Endothelial cell of hepatic sinusoid (primary cell): ENCODE data around the gene ARHGEF4.
"Not testable (repeated sequence)": the region's sequence is repeated elsewhere in the genome, so short reads cannot be mapped to it uniquely, and the experiment has no call there.

Experiments used
- in situ Hi-C: cut with HindIII; loops from 2 replicates; pipeline ENCODE4 v1.10.0; 2017; ENCODE audit warnings: low sequenced_read_pairs

ARHGEF4 gene

DNA sequence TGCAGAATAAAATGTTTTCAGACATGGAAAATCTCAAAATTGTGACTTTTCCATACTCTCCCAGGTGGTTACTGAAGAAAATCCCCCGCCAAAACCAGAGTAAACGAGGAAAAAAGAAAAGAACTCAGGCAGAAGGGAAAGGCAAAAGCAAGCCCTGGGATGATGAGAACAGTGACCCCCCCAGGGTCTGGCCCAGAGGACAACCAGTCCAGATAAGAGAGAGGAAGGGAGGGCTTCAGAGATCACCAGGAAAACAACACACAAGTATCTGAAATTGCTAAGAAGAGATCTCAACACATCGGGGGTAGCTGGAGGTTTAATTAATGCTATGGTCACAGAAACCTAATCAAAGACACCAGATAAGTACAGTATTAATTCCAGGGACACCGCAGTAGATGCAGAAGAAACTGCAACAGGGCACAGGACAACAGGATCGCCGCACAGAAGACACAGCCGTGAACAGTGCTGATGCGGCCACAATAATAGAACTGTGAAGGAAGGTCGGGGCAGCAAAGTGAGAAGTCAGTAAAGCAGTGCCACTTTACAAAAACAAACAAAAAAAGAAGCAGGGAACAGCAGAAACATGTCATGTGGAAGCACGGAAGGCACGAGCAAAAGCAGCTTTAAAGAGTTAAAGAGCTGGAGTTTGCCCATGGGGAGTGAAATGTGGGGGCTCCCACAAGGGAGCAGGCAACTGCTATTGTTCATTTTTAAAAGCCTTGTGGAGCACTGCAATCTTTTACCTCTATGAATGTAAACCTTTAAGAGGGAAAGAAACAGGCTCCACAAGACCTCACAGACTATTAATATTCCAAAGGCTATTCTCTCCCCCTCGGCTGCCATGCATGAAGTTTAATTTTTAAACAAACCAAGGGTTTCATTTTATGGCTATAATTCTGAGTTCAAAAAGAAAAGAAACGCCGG is 228.1 kb downstream of the ARHGEF4 start:
- in situ Hi-C loops, result no loop called here

DNA sequence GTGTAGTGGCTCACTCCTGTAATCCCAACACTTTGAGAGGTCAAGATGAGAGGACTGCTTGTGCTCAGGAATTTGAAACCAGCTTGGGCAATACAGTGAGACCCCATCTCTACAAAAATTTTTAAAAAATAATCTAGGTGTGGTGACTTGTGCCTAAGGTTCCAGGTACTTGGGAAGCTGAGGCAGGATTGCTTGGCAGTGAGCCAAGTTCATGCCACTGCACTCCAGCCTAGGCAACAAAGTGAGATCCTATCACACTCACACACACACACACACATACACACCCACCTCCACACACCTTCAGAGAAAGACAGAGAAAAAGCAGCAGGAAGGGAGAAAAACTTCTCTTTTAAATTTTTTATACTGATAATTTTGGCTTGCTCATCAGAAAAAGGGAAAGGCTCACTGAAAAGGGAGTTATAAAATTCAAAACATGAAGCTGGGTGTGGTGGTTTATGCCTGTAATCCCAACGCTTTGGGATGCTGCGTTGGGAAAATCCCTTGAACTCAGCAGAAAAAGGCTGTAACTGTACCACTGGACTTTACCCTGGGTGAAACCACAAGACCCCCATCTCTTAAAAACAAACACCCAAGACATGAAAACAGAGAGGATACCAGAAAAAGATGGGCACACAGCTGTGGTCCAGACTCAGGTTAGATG is 230.9 kb downstream of the ARHGEF4 start:
- in situ Hi-C loops, result no loop called here

DNA sequence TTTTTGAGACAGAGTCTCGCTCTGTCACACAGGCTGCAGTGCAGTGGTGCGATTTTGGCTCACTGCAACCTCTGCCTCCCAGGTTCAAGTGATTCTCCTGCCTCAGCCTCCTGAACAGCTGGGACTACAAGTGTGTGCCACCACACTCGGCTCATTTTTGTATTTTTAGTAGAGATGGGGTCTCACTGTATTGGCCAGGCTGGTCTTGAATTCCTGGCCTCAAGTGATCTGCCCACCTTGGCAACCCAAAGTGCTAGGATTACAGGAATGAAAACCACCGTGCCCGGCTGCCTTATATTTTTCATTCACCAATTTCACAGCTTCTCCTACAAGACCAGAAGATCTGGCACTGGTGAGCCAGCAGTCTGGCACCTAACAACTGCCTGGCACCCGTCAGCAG is 231.5 kb downstream of the ARHGEF4 start:
- in situ Hi-C loops, result not testable (repeated sequence)

DNA sequence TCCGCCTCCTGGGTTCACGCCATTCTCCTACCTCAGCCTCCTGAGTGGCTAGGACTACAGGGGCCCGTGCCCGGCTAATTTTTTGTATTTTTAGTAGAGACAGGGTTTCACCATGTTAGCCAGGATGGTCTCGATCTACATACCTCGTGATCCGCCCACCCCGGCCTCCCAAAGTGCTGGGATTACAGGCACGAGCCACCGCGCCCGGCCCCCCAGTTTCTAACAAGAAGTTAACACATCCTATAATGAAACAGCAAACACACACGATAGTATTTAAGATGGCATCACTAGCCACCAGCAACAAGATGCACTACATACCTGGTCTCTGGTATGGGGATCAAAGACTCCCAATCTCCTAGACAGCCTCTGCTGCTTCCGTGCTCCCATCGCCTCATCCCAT is 238.9 kb downstream of the ARHGEF4 start:
- in situ Hi-C loops, result not testable (repeated sequence)

DNA sequence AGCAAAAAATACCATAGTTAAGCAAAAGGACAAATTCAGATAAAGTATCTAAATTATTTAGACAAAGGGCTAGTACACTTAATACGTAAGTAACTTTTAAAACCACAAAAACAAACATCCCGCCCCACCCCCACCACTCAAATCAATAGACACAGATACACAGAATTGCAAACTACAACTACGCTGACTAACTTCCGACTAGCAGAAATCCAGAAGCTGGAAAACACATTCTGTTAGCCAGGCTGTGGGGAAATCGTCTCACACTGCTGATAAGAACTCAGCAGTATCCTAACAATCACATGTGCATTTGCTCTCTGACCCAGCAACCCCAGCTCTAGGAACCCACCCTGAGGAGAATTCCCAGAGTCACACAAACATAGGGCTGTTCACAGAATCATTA is 240.0 kb downstream of the ARHGEF4 start:
- in situ Hi-C loops, result no loop called here

DNA sequence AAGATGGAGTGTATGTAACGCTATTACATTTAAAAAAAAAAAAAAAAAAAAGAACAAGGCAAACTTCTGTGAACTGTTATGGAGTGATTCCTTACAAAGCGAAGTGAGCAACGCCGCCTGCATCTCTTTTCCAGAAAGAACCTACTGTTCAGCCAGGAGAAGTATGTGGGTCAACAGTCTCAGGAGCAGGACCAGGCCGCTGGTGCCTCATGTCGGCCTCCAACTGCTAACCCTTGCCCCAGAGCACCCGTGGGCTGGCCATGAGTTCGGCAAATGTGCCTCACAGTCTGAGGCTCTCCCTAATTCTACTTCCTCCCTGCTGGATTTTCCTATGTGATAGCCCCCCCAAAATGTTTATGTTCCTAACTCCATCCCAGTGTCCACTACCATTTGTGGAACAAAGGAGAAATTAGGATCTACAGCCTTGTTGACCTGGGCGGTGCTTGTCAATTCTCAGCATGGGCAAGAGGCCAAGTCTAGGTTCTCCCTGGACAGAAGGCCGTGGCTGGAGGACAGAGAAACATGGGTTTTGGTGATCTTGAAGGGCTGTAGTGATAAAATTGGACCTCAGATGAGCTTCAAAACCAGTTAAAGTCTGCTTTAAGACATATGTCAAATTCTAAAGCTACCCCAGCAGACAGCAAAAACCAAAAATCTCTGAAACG is 240.6 kb downstream of the ARHGEF4 start:
- in situ Hi-C loops, result no loop called here

DNA sequence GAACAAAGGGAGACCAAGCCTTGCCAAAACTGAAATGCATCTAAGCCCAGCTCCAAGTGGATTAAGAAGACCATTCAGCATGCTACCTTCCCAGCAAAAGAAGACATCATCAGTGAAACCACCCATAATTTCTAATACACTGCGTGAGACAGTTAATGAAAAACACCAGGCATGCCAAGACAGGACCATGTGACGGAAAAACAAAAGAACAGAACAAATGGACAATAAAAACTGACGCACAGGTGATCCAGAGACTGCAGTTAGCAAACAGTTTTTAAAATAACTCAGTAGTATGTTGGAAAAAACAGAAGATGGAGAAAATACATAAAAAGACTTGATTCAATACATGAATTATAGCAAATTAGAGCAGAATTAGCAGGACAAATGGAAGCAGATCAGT is 241.3 kb downstream of the ARHGEF4 start:
- in situ Hi-C loops, result no loop called here

DNA sequence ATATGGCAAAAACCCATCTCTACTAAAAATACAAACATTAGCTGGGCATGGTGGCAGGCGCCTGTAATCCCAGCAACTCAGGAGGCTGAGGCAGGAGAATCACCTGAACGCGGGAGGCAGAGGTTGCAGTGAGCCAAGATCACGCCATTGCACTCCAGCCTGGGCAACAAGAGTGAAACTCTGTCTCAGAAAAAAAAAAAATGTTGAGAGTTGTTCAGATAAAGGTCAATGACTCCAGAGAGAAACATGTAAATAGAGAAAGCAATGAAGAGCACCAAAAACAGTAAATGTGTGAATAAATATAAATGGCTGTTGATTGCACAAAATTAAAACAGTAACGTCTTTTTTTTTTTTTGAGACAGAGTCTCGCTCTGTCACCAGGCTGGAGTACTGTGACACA is 243.2 kb downstream of the ARHGEF4 start:
- in situ Hi-C loops, result not testable (repeated sequence)

DNA sequence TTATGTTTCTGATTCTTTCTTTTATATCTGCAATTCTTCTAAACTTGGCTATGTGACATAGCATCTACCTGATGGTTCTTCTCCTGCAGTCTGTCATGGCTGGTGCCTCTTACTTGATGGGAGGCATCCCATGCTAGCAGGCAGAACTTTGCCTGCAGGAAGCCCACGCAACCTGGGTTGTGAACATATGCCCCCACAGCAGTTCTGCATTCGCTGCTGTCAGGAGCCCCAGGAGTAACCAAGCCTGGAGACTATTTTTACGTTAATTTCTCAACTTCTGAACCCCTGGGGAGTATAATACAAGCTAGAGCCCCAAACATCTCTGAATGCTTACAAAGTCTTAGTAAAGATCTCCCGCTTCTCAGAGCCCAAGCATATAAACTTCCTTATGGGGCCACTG is 244.5 kb downstream of the ARHGEF4 start:
- in situ Hi-C loops, result no loop called here

DNA sequence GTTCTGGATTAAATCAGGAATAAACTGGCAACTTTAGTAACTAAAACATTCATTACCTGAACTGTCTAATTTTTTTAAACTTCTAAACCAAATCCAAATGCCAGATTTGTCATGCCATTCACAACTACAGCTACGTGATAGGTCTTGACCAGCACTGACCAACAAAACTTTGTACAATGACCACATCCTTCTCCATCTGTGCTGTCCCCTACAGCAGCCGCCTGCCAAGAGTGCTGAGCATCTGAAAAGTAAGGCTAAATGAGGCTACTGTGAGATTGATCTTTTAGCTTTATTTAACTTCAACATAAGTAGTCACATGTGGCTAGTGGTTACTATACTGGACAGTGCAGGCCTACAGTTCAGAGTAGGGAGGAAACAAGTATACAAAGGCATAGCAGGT is 248.9 kb downstream of the ARHGEF4 start:
- in situ Hi-C loops, result no loop called here

DNA sequence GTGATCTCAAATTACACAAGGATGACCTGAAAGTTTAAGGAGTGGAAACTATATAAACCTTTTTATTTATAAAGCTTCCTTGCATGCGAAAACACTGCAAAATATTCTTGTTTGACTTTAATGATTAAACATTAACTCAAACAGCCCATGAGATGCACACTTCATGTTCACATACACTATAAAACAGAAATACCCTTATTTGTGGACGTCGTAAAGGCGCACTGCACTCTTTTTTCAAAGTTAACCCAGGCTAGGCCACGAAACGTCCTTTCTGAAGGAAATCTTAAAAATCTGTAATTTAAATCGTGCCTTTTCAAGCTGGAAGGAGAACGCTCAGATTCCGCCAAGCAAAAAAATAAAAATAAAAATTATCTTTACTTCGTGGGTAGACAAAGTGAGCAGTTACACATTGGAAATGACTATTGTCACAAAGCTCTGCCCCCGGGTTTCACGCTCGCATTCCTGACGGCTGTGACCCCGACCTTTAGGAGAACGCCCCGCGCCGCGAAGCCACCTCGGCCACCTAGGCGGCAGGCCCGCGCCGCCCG is 255.8 kb downstream of the ARHGEF4 start:
- in situ Hi-C loops, result no loop called here

DNA sequence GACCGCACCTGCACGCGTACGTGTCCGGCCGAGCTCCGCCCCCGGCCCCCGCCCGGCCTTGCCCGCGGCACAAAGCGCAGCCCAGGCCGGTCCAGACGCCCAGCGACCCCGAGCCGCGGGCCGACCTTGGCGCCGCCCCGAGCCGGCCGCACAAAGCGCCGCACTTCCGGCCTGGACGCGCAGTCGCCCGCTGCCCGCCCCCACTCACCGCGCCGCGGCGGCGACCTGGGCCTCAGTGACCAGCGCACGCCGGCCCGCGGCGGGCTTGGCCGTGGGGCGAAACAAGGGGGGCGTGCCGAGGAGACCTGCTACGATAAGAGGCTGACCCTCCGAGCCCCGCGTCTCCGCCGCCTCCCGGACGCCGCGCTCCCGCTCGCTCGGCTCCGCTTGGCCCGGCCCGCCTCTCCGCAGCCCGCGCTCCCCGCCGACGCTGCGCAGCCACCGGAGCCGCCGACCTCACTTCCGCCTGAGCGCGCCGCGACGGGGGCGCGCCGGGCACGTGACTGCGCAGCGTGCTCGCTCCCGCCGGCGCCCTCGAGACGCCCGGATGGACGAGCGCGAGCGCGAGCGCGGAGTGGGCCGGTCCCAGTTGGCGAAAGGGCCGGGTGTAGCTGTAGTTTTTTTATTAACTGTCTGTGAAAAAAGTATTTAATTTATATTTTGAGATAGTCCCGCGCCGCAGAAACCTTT is 256.4 kb downstream of the ARHGEF4 start, which contains the start of gene FAM168B:
Gene FAM168B, minus strand, starts transcription at position 455 of the 690 bp plus-strand sequence. CDS start 10,814 bp downstream, outside the sequence.
- in situ Hi-C loops, result no loop called here

DNA sequence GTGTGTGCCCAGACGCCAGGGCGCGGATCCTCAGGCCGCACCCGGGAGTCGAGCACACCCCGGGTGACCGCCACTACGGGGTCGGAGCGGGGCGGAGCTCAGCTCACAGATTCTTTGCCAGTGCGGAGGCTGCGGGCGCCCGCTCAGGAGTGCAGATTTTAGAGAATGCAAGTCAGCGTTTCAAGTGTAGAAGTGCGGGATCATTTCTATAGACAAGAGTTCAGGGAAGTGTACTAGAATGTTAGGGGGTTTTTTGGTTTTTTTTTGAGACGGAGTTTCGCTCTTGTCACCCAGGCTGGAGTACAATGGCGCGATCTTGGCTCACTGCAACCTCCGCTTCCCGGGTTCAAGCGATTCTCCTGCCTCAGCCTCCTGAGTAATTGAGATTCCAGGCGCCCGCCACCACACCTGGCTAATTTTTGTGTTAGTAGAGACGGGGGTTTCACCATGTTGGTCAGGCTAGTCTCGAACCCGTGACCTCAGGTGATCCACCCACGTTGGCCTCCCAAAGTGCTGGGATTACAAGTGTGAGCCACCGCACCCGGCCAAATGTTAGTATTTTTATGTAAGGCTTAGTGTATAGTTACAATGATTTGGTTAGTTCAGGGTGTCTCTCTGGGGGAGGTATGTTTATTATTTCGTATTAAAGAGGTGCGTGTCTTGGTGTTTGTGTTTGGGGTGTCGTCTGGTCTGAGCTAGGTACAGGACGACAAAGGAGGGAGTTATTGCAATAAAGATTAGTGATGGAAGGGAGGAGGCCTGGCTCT is 257.2 kb downstream of the ARHGEF4 start:
- in situ Hi-C loops, result no loop called here

DNA sequence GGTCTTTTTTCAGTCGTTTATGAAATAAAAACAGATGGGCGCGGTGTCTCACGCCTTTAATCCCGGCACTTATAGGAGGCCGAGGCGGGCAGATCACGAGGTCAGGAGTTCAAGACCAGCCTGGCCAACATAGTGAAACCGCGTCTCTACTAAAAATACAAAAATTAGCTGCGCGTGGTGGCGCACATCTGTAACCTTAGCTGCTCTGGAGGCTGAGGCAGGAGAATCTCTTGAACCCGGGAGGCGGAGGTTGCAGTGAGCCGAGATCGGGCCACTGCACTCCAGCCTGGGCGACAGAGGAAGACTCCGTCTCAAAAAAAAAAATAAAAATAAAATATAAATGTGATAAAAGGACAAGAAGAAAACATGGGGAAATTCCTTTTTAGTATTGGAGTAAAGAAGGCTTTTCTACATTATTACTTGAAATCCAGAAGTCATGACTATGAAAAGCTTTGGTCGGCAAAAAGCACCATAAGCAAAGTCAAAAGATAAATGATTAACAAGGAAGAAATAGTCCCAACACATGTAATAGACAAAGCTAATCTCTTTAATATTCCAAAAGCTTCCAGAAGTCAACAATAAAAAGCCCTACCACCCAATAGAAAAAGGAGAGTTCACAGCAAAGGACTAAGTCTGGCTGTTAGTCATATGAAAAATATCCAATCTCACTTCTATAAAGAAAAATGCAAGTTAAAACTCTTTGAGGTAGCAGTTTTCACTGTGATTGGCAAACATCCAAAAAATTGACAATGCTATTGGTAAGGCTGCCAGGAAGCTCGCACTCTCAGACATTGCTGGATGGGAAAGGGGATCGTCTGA is 258.0 kb downstream of the ARHGEF4 start:
- in situ Hi-C loops, result no loop called here
